C4-2B (cell line): Measurements from ENCODE around the gene UBE2QL1.

Source experiments
- H3K27ac ChIP-seq: fragments of 450-650 bp; 2 replicates; pipeline ENCODE4 v1.5.1; 2017
- ZFX ChIP-seq: fragments of 450-650 bp; IDR thresholded peaks from 2 replicates; pipeline ENCODE4 v1.6.1; 2017
- TF ChIP-seq, protein P1 (sequence below): fragments of 450-650 bp; conservative IDR thresholded peaks from 2 replicates; pipeline ENCODE4 v1.5.1; 2017; ENCODE audit warnings: mild to moderate bottlenecking

The UBE2QL1 gene

GRCh38 chr5:6522331-6522730 is 73.7 kb downstream of the UBE2QL1 start:
- H3K27ac ChIP-seq: no peak overlapping the region
- no peak for TF ChIP-seq ZFX
- TF ChIP-seq, protein P1, sequence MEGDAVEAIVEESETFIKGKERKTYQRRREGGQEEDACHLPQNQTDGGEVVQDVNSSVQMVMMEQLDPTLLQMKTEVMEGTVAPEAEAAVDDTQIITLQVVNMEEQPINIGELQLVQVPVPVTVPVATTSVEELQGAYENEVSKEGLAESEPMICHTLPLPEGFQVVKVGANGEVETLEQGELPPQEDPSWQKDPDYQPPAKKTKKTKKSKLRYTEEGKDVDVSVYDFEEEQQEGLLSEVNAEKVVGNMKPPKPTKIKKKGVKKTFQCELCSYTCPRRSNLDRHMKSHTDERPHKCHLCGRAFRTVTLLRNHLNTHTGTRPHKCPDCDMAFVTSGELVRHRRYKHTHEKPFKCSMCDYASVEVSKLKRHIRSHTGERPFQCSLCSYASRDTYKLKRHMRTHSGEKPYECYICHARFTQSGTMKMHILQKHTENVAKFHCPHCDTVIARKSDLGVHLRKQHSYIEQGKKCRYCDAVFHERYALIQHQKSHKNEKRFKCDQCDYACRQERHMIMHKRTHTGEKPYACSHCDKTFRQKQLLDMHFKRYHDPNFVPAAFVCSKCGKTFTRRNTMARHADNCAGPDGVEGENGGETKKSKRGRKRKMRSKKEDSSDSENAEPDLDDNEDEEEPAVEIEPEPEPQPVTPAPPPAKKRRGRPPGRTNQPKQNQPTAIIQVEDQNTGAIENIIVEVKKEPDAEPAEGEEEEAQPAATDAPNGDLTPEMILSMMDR: no peak

- H3K27ac ChIP-seq: no peak overlapping the region
- TF ChIP-seq, protein P1: no peak
- TF ChIP-seq ZFX: no peak
These were observed 74.3 kb downstream of the UBE2QL1 start for GRCh38 chr5:6522923-6523322.

DNA sequence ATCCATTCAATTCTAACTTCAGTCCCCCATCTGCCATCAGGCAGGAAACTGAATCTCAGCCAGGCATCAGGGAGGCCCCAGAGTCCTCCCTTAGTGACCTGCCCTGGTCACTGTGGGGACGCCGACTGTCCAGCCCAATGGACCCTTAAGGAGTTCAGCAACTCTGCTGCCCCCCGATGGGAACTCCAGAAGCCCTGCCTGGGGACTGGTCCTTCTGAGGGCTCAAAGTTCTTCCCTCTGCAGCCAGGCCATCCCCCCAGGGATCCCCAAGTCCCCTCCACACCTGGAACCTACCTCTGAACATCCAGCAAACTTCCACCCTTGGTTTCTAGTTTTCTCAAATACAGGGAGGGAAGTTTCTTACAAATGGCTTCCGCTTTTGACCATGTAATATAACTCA is 76.8 kb downstream of the UBE2QL1 start:
- TF ChIP-seq, protein P1: no peak
- TF ChIP-seq ZFX: no peak
- no peak overlapping the region for H3K27ac ChIP-seq

GRCh38 chr5:6525910-6526309 is 77.3 kb downstream of the UBE2QL1 start:
- no peak overlapping the region for H3K27ac ChIP-seq
- TF ChIP-seq, protein P1: peak; percentile 73
- no peak for TF ChIP-seq ZFX

GRCh38 chr5:6527749-6528455 is 79.2 kb downstream of the UBE2QL1 start:
- no peak overlapping the region for H3K27ac ChIP-seq
- TF ChIP-seq ZFX: no peak
- TF ChIP-seq, protein P1: no peak

DNA sequence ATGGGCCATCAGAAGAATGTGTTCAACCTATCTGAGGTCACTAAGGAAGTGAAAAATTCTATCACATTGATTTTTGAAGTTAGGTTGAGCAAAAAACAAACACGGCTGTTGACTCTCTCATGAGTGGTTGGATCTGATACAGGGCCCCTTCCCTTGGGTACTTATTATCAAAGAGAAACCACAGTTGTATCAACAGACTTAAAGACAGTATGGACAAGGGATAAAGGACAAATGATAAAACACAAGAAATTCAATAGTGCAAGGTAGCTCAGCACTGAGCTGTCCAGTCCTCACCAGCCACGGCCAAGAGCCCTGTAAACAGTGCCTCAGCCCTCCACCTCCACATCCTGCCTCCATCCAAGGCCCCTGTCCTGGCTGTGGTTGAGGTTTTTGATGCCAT is 86.9 kb downstream of the UBE2QL1 start:
- no peak overlapping the region for H3K27ac ChIP-seq
- TF ChIP-seq, protein P1: no peak
- no peak for TF ChIP-seq ZFX

- H3K27ac ChIP-seq: no peak overlapping the region
- TF ChIP-seq ZFX: no peak
- TF ChIP-seq, protein P1: no peak
These were observed 90.4 kb downstream of the UBE2QL1 start for GRCh38 chr5:6539060-6539459.
